ENCODE measurements around the gene MAP2K7.

The MAP2K7 gene

DNA sequence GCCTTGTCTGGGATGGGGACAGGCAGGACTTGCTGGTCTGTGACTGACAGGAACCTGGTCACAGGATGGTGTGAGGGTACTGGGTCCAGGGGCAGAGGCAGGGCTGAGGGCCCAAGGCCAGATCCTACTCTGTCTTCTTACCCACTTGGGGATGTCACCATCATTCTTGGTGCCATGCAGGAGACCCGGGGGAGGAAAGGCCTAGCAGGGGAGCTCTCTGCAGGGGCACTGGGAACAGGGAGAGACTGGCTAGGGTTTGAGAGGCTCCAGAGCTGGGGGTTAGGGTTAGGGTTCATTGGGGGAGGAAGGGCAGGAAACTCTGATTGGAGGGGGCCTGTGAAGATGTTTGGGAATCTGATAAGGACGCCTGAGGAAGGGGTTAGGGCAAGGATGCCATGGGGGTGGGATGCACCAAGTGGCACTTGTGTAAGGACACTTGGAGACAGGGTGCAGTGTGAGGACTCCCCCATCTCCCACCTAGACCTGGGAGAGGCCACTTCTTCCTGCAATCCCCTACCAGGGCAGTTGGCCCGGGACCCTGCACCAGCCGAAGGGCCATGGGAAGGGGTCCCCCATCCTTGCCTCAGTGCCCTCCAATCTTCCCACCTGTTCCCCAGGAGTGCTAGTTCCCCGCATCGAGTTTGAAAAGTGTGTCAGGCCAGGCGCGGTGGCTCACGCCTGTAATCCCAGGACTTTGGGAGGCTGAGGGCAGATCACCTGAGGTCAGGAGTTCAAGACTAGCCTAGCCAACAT, 36.4 kb upstream of the MAP2K7 start:
- no peak for DNase-seq

DNA sequence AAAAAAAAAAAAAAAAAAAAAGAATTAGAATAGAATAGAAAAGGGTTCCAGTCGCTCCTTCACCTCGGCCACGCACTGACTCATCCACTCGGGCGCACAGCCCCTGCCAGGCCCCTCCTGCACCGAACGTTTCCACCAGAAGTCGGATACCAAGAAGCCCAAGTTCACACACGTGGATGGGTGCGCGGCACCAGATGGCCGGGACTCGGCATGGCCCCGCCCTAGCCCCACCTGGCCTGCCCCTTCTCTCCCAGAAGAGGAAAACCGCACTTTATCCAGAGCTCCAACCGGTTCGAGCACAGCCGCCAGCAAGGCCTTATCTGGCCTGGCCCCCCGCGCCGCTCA, 35.4 kb upstream of the MAP2K7 start:
- no peak for DNase-seq

DNA sequence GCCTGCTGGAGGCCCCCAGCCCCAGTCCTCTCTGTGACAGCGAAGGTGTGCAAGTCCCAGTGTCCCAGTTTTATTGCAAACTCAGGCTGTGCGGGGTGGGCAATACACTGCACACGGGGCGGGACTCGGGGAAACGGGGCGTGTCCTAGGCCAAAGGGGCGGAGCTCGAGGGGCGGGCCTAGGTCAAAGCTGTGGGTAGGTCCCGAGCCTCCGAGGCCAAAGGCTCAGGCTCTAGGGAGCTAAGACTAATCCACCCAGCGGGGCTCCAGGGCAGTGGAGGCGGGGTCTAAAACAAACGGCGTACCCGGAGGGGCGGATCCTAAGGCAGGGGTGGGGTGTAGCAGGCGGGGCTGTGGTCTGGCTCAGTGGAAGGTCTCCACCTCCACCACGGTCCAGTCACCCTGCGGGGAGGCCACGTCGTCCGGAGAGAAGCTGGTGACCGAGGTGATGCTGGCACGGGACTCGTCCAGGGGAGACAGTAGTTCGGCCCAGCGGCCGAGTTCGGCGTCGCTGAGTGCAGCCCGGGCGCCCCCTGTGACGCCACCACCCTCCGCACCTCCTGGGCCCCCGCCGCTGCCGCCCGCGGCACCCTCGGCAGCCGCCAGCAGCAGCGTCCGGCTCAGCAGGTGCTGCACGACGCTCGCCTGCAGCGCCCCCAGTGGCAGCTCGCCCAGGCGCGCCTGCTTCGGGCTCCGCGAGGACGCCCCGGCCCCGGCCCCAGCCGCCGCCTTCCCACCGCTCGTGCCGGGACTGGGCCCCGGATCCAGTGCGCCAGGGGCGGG, 34.8 kb upstream of the MAP2K7 start:
- peak; percentile 46 for DNase-seq

DNA sequence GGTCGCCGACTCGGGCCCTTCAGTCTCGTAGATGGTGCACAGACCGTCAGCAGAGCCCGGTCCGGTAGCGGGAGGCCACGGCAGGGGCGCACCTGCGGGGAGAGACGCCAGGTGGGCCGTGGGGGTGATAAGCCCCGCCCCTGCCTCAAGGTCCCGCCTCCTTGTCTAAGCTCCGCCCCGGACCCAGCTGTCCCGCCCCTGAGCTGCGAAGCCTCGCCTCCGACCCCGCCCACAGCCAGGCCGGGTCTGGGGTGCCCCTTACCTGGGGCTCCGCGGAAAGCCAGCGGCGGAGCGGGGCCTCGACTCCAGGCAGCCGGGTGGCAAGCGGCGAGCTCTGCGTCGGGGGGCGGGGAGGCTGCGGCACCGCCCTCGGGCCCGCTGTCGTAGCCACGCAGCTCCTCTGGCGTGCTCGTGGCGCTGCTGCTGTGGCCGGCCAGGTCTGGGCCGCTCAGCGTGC, 34.2 kb upstream of the MAP2K7 start:
- DNase-seq = no peak

DNA sequence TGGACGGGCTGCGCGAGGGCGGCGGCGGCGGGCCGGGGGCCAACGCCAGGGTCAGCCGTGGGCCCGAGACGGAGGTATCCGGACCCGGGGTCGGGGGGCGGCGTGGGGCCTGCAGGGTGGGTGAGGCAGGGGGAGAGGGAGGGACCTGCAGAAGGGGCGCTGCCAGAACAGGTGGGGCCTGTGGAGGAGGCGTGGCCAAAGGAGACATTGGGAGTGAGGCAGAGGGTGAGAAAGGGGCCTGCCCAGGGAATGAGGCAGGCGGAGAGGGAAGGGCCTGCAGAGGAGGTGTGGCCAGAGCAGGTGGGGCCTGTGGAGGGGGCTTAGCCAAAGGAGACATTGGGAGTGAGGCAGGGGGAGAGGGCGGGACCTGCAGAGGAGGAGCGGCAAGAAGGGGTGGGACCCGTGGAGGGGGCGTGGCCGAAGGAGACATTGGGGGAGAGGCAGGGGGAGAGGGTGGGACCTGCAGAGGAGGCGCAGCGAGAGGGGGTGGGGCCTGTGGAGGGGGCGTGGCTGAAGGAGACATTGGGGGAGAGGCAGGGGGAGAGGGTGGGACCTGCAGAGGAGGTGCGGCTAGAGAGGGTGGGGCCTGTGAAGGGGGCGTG, 33.7 kb upstream of the MAP2K7 start:
- no peak for DNase-seq

DNA sequence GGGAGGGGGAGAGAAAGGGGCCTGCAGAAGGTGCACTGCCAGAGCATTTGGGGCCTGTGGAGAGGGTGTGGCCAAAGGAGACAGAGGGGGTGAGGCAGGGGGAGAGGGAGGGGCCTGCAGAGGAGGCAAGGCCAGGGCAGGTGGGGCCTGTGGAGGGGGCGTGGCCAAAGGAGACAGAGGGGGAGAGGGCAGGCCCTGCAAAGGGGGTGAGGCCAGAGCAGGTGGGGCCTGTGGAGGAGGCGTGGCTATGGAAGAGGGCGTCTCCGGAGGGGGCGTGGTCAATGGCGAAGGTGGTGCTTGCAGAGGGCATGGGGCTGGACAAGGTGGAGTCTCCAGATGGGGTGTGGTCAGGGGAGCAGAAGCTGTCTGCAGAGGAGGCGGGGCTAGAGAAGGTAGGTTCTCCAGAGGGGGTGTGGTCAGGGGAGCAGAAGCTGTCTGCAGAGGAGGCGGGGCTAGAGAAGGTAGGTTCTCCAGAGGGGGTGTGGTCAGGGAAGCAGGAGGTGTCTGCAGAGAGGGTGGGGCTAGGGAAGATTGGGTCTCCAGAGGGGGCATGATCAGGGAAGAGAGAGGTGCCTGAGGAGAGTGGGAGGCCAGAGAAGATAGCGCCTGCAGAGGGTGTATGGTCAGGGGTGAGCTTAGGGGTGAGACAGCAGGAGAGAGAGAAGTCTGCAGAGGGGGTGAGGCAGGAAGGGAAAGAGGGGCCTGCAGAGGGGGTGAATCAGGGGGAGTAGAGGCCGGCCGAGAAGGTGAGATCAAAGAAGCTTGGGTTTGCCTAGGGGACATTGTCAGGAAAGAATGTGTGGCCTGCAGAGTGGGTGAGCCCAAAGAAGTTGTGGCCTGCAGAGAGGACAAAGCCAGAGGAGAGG, 32.9 kb upstream of the MAP2K7 start:
- no peak for DNase-seq

DNA sequence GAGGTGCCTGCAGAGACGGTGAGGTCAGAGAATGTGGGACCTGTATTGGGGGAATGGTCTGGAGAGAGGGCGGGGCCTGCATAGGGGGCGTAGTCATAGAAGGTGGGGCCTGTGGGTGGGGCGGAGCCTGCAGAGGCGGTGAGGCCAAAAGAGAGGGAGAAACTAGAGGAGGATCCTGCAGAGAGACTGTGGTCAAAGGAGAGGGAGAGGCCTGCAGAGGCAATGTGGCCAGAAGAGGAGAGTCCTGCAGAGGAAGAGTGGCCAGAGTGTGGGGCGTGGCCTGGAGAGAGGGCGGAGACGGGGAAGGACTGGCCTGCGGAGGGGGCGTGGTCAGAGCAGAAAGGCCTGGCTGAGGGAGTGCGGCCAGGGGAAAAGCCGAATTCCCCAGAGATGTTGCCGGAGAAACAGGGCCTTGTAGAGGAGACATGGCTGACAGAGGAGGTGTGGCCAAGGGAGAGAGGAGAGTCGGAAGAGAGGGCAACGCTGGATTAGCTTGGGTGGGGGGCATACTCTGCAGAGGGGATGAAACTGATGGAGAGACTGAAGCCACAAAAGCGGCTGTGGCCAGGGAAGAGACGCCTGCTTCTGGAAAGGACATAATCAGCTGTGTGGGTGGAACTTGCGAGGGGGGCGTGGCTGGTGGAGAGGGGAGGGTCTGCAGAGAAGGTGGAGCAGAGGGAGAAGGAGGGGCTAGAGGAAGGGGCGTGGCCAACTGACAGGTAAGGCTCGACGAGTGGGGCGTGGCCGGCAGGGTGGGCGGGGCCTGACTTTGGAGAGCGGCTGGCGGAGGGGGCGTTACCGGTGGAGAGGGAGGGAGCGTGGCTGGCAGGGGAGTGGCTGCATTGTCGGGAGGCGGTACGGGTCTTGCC, 32.0 kb upstream of the MAP2K7 start:
- DNase-seq = peak; percentile 5

DNA sequence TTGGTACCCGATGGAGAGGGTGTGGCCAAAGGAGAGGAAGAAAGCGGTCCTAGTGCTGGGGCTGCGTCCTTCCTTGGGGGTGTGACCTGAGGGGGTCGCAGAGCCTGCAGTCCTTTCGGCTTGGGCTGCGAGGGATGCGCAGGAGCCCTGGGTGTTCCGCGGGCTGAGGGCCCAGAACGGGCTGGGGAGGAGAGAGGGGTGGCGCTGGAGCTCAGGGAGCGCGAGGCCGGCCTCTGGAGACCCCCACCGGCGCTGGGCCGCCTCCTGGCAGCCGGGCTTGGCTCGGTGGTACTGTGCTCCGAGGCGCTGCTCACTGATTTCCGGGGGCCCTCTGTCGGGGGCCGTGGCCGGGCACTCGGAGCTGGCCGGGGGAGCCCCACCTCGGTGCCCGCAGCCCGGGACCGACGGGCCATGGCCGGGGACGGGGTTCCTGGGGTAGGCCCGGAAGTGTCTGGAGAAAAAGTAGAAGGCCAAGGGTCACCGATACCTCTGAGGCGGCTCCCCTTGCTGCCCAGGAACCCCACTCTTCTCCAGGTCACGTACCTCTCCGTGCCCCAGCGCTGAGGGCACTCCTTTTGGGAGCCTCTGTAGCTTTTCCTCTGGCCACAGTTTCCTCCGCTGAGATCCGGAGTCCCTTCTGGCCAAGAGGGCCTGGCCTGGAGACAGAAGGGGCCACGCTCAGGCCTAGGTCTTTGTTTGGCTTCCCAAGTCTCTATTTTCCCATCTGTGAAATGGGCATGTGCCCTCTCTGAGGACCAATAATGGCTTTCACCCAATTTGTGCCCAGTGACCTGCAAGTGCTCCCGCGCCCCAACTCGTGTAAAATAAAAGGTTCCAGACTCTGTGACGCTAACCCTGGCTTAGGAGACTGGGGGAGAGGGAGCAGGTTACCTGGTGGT, 31.1 kb upstream of the MAP2K7 start:
- DNase-seq = no peak

DNA sequence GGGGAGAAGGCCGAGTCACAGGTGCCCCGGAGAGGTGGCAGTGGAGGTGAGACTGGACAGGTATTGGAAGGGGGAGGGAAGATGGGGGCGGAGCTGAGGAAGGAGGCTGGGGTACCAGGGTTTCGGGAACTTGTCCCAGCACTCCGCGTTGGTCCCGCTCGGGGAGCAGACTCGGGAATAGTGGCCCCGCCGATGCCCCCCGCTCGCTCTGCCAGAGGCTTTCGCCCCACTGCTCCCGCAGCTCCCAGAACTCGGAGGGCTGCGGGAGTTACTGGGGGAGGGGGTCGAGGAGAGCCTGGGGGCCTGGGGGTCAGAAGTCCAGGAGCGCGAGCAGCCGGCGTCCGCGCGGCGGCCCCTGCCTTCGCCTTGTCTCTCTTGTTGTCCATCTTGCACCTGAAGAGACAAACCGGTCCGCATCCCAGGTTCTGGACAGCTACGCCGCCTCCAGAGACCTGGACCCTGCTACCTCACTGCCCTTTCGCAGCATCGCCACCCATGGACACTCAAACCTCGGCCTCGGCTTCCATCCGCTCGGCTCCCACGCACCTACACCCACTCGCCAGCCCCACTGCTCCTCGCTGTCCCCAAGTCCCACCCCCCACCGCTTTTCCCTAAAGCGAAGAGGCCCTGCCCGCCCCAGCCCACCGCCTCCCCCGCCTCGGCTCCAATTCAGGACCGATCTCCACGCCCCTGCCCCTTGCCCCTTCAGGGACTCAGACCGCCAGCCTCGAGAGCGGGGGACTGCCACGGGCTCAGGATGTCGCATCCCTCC, 30.2 kb upstream of the MAP2K7 start:
- DNase-seq = no peak

DNA sequence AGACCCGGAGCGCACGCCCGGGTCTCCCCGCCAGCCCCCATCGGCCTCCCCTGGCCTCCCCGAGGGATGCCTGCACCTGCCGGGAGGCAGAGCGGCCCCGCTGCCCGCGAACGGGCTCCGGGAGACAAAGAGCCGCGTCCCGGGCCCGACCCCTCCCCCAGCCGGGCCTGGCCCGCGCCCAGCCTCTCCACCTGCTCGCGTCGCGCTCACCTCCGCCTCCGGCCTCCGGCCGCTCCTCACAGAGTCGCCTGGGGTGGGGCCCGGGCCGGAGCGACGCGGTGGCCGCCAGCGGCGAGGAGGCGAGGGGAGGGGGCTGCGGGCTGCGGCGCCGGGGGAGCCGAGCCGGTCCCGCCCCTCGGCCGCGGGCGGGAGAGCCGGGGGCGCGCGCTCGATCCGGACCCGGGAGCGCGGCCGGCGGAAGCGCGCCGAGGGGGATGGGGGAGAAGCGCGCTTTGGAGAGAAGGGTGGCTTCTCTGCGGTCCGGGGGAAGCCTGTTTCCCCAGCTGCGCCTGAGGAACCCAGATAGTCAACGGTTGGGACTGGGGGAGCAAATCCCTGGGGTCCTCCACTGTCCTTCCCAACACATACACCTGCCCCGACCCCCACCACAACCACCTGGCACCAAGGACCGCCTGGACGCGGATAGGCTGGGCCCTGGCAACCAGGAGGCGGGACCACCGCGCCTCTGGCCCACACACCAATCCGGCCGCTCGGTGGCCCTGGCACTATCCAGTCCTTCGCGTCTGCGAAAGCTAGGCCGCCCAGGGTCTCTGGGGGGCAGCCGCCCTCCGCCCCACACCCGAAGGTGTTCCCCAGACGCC, 29.4 kb upstream of the MAP2K7 start, which contains the start of gene PRR36:
PRR36 (minus strand) TSS at position 315 of the 821 bp plus-strand sequence. CDS start 701 bp downstream, outside the sequence.
- peak; percentile 32 for DNase-seq

DNA sequence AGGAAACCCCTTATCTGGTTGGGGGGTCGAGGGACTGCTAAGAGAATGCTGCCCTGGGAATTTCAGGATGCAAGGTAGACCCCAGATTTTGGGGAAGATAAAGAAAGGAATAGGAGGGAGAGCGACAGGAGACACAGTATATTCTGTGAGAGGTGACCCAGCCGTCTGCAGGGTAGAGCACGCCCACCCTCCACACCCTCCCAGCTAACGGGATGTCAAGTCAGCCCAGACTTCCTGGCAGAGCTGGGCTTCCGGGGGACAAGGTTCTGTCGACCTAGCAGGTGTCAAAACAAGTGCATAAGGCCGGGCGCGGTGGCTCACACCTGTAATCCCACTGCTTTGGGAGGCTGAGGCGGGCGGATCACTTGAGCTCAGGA, 28.8 kb upstream of the MAP2K7 start:
- no peak for DNase-seq

DNA sequence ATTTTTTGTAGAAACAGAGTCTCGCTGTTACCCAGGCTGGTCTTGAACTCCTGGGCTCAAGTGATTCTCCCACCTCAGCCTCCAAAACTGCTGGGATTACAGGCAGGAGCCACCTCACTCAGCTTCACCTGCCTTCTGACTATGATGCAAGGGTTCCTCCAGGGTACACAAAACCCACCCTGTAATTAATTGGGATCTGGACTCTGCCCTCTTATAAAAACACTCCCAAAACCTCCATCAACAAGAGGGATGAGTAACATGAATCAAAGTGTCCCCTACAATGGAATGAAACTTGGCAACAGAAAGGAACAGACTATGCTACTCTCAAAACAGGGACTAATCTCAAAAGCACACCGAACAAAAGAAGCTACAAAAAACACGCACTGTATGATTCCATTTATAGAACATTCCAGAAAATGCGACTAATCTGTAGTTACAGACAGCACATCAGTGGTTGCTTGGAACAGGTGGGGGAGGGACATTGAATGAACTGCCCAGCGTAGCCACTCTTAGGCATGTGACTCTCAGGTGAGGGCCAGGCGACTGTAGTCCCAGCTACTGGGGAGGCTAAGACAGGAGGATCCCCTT, 26.3 kb upstream of the MAP2K7 start:
- DNase-seq = no peak

DNA sequence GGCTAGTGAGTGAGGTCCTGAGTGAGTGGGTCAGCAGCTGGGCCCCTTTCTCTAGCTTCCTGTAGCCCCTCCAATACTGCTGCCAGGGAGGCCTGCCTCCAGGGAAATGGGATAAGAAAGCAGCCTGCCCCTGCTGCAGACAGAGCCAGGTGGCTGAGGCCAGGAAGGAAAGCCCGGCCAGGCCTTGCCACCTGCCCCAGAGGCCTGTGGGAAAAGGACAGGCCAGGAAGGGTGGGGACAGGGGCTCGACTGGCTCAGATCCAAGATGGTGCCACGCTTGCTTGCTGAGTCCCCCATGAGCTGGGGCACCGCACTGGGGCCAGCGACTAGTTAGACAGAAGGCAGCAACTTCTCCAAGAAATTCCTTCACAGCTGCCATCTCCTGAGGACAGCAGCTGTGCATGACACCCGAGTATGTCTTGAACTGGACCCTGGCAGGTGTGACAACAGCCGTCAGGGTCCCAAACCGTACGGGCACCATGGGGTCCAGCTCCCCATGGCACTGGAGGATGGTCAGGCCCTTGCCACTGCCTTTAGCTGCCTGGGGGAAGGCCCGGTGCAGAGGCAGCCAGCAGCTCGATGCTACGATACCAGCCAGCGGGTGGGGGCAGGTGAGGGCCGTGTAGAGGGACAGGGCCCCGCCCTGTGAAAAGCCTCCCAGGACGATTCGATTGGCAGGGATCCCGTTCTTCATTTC, 24.4 kb upstream of the MAP2K7 start:
- no peak for DNase-seq

DNA sequence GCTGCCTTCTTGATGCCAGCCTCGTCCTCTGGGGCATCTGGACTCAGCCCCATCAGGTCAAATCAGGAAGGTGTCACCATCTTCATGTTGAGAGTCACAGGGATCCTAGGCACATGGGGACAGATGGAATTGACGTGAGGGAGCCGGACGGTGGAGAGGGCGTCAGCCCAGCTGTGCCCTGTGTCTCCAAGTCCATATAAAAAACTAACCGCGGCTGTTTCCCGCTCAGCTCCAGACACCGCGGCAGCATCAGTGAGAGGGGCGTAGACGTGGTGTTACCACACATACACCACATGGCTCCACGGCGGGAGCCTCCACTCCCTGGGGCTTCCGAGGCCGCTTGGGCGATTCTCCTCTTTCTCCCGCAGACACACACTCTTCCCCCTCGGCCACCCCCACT, 23.8 kb upstream of the MAP2K7 start:
- no peak for DNase-seq

DNA sequence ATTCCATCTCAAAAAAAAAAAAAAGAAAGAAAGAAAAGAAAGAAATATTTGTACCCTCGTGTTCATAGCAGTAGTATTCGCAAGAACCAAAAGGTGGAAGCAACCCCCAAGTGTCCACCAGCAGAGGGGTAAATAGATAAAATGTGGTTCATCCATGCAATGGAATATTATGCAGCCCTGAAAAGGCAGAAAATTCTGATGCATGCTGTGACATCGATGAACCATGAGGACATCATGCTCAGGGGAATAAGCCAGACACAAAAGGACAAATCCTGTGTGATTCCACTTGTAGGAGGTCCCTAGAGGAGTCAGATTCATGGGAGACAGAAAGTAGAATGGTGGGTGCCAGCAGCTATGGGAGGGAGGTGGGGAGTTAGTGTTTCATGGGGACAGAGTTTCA, 21.8 kb upstream of the MAP2K7 start:
- no peak for DNase-seq

DNA sequence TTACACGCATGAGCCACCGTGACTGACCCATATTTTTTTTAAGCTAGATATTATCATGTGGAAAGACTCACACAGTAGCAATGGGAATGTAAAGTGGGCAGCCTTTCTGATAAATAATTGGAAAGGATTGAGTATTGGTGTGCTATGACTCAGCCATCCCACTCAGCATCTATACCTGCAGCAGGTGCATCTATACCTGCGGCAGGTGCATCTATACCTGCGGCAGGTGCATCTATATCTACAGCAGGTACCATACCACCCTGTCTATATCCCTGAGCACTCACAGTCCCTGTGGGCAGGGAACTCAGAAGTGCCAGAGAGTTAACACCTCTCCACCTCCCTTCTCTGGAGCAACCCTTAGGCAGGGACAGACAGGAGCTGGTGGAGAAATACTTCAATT, 20.6 kb upstream of the MAP2K7 start:
- no peak for DNase-seq

DNA sequence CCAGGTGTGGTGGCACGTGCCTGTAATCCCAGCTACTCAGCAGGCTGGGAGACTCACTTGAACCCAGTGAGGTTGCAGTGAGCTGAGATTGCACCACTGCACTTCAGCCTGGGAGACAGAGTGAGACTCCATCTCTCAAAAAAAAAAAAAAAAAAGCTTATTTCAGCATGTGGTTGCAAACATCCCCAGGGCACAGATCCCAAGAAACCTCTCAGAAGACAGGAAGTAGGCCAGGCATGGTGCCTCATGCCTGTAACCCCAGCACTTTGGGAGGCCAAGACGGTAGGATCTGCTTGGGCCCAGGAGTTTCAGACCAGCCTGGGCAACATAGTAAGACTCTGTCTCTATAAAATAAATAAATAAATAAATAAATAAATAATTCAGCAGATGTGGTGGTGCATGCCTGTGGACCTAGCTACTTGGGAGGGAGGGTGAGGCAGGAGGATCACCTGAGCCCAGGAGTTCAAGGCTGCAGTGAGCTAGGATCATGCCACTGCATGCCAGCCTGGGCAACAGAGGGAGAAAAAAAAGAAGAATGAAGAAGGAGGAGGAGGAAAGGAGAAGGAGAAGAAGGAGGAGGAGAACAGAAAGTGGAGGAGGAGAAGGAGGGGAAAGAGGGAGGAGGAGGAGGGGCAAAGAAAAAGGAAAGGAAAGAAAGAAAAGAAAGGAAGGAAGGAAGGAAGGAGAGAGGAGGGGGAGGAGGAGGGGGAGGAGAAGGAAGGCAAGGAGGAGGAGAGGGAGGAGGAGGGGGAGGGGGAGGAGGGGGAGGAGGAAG, 19.7 kb upstream of the MAP2K7 start:
- no peak for DNase-seq

Data from midbrain (tissue), 1 donor.